Amniotic stem cell (primary cell): ENCODE measurements around the gene PET100.

Experiments used
- DNase-seq: peaks from one replicate; lab custom pipeline; 2025; lab: John Stamatoyannopoulos, UW

PET100 gene, protein sequence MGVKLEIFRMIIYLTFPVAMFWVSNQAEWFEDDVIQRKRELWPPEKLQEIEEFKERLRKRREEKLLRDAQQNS

GRCh38 chr19:7629347-7630054 is at the start of gene PET100, which contains the start of gene XAB2:
Gene PET100 (plus strand): TSS chr19:7629793. CDS start chr19:7629834, 41 bp downstream.
Gene XAB2 (minus strand): TSS chr19:7629545. CDS start chr19:7629527, 18 bp downstream.
- DNase-seq = peak; percentile 97

GRCh38 chr19:7582446-7582845 is 47.1 kb upstream of the PET100 start:
- DNase-seq = no peak

DNA sequence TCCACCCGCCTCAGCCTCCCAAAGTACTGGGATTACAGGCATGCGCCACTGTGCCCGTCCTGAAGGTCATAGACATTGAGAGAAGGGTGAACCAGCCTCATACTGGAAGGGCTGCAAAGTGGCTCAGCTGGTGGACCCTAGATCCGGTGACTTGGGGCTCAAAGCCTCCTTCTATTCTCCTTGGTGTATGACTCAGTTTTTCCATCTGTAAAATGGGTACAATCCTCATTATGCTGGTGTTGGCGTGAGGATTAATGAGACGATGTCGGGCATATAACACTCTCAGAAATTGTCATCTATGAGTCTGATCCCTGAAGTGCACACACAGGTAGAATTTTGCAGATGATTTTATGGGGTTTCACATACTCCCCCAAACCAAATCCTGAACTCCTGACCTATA is 39.8 kb upstream of the PET100 start:
- DNase-seq = no peak

DNA sequence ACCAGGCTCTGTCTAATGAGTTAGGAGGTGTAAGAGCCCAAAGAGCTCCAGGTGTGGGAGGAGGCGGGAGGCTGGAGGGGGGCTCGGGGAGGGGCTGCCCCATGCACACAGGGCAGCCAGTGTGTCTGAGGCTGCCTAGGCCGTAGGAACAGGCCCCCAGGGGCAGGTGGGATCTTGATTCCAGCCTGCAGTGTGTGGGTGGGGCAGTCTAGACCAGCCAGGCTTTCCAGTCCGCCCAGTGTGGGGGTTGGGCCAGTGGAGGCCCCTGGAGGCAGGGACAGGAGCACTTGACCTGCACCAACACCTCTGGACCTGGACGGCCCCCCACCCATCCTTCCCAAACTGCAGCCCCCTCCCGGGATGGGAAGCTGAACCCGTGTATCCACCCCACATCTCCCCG is 39.3 kb upstream of the PET100 start:
- no peak for DNase-seq

GRCh38 chr19:7595466-7596133 is 34.0 kb upstream of the PET100 start, which contains the start of gene CAMSAP3:
Gene CAMSAP3 (plus strand): TSS chr19:7595863. CDS start chr19:7596003, 140 bp downstream.
- no peak for DNase-seq

GRCh38 chr19:7596211-7596937 is 33.2 kb upstream of the PET100 start:
- no peak for DNase-seq

DNA sequence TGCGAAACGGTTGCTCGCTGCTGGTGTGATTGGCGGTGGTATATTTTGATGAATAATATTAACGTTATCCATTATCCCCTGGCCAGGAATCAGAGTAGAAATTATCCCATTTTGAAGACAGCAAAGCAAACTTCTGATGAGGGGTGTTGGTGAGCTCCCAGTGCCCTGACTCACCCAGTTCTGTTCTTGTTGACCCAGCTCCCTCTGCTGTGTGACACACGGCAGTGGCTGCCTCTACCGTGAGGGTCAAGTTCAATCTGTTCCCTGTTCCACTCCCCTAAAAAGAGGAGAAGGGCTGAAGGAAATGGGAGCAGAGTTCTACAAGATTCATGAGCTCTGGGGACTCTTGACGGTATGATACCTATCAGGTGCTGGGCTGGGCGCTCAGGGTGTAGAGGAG is 31.9 kb upstream of the PET100 start:
- no peak for DNase-seq

DNA sequence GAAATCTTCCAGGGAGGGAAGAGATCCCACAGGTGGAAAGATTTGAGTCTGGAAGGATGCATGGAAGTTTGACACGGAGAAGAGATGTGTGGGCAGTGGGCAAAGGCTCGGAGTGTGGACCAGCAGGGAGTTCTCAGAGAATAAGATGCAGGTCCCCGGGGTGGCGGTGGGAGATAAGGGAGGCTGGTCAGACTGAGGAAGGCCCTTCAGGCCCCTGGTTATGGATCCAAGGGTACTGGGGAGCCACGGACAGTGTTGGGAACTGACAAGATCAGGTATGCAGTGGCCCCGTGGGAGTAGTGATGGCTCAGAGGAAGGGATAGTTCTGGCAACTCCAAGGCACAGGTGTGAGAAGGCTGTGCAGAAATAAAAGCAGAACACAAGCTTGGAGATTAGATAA is 31.4 kb upstream of the PET100 start:
- no peak for DNase-seq

- DNase-seq = no peak
These were observed 28.9 kb upstream of the PET100 start for GRCh38 chr19:7600721-7601120.

- DNase-seq = no peak
These were observed 27.2 kb upstream of the PET100 start for GRCh38 chr19:7602240-7602934.

DNA sequence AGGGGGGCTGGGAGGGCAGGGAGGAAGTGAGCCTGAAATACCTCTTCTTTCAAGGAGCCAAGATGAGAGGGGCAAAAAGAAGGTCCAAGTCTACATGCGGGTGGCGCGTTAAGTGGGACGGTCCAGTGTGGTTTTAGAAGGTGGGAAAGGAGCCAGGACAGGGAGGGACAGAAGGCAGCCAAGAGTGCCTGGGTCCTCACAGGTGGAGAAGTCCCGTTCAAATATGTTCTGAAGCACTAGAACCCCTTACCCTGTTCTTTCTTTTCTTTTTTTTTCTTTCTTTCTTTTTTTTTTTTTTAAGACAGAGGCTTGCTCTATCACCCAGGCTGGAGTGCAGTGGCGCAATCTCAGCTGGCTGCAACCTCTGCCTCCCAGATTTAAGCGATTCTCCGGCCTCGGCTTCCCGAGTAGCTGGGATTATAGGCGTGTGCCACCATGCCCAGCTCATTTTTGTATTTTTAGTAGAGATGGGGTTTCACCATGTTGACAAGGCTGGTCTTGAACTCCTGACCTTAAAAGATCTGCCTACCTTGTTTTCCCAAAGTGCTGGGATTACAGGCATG is 26.6 kb upstream of the PET100 start:
- DNase-seq = no peak

GRCh38 chr19:7603919-7604318 is 25.7 kb upstream of the PET100 start:
- no peak for DNase-seq

DNA sequence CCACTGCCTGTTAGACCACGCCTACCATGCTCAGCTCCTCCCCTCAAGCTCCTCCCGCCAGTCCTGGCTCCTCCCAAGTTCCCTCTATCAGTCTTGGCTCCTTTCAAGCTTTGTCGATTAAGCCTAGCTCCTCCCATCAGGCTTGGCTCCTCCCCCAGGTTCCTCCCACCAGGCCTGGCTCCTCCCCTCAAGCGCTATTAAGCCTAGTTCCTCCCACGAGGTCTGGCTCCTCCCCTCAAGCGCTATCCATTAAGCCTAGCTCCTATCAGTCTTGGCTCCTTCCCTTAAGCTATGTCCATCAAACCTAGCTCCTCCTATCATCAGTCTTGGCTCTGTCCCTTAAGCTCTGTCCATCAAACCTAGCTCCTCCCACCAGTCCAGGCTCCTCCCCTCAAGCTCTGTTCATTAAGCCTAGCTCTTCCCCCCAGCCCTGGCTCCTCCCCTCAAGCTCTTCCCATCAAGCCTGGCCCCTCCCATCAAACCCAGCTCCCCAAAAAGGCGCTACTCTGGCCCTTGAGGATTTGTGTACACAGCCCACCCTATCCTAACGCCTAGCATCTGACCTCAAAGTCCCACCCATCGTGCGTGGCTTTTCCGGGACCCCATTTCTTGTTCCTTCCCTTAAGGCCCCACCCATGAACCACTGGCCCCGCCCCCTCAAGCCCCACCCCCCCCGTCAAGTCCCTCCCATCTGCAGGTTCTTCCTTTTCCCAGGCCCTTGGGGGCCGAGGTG is 23.9 kb upstream of the PET100 start:
- DNase-seq = no peak

- DNase-seq = no peak
These were observed 23.3 kb upstream of the PET100 start for GRCh38 chr19:7606289-7606688.

GRCh38 chr19:7607212-7607873 is 22.2 kb upstream of the PET100 start:
- no peak for DNase-seq

DNA sequence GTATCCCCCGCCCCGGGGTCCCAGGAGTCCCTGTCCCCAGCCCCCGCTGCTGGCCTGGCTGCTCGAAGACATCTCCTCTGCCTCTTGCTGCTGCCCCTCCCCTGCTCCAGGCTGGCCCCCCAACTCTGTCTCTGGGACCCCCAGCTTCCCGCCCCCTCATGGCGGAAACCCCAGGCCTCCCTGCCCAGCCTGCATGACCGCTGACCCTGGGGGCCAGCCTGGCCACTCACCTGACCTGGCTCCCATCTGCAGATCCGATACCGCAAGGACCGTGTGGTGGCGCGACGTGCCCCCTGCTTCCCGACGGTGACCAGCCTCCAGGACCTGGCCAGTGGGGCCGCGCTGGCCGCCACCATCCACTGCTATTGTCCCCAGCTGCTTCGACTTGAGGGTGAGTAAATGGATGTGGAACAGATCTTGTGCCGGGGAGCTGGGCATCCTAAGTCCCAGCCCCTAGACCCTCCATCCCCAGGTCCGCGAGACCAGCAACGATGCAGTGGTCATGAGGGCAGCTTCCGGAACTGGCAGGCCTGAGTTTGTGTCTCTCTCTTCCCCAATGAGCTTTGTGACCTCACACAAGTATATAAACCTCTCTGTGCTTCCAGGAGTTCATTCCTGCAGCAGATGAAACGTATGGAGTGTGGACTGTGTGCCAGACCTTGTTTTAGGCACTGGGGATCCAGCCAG is 21.6 kb upstream of the PET100 start:
- DNase-seq = no peak

DNA sequence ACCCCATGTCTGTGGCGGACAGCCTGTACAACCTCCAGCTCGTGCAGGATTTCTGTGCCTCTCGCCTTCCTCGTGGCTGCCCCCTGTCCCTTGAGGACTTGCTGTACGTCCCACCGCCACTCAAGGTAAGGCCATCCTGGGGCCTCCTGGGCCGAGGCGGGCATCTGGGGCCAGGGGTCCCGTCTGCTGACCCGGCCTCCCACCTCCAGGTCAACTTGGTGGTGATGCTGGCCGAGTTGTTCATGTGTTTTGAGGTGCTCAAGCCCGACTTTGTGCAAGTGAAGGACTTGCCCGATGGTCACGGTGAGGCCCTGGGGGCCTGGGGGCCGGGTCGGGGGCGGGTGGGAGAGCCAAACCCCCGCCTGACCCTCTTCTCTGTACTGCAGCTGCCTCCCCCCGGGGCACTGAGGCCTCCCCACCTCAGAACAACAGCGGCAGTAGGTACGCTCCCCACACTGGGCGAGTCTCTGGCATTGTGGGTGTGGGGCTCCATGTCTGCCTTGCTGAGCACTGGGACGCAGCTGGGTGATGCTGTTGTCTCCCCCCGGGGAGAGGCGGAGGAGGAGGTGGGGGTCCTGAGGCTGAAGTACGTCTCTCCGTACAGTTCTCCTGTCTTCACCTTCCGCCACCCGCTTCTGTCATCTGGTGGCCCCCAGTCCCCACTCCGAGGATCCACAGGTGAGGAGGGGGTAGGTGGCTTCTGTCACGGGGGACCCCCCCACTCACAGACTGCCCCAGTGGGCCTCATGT is 18.9 kb upstream of the PET100 start:
- DNase-seq = no peak

GRCh38 chr19:7611541-7612279 is 17.9 kb upstream of the PET100 start:
- DNase-seq = no peak
